Medulla oblongata (tissue), 1 donor: Measurements from ENCODE around the gene ZDHHC1.

Experiments used
- DNase-seq: peaks from one replicate; pipeline ENCODE4 v3.0.0-alpha.2; 2015; ENCODE audit errors: extremely low spot score

ZDHHC1 gene

GRCh38 chr16:67447508-67448076 is 31.3 kb upstream of the ZDHHC1 start:
- DNase-seq = peak; percentile 29

GRCh38 chr16:67446968-67447507 is 30.8 kb upstream of the ZDHHC1 start:
- no peak for DNase-seq

- DNase-seq = no peak
These were observed 29.9 kb upstream of the ZDHHC1 start for GRCh38 chr16:67445913-67446907.

- DNase-seq = no peak
These were observed 29.2 kb upstream of the ZDHHC1 start for GRCh38 chr16:67445441-67445912.

GRCh38 chr16:67445126-67445426 is 28.8 kb upstream of the ZDHHC1 start:
- DNase-seq = no peak

GRCh38 chr16:67444259-67445125 is 28.2 kb upstream of the ZDHHC1 start:
- no peak for DNase-seq

- no peak for DNase-seq
These were observed 27.0 kb upstream of the ZDHHC1 start for GRCh38 chr16:67443265-67443664.

- DNase-seq = no peak
These were observed 26.4 kb upstream of the ZDHHC1 start for GRCh38 chr16:67442581-67443255.

GRCh38 chr16:67441907-67442306 is 25.6 kb upstream of the ZDHHC1 start:
- no peak for DNase-seq

GRCh38 chr16:67441271-67441753 is 25.0 kb upstream of the ZDHHC1 start:
- peak; percentile 56 for DNase-seq

- no peak for DNase-seq
These were observed 22.6 kb upstream of the ZDHHC1 start for GRCh38 chr16:67438824-67439393.

- DNase-seq = no peak
These were observed 22.0 kb upstream of the ZDHHC1 start for GRCh38 chr16:67438098-67438791.

GRCh38 chr16:67437513-67437912 is 21.2 kb upstream of the ZDHHC1 start:
- no peak for DNase-seq

- DNase-seq = no peak
These were observed 20.4 kb upstream of the ZDHHC1 start for GRCh38 chr16:67436640-67437193.

GRCh38 chr16:67435758-67436164 is 19.5 kb upstream of the ZDHHC1 start:
- DNase-seq = no peak

- DNase-seq = no peak
These were observed 16.9 kb upstream of the ZDHHC1 start for GRCh38 chr16:67433131-67433719.

GRCh38 chr16:67432506-67432890 is 16.2 kb upstream of the ZDHHC1 start:
- DNase-seq = no peak

GRCh38 chr16:67431775-67432505 is 15.7 kb upstream of the ZDHHC1 start:
- DNase-seq = no peak
